Measurements from ENCODE around the gene ATP8A1. TPM values are rescaled to one million over a fixed set of nuclear protein-coding genes. Genes with fewer than 3 reads are reported as not detected.

ATP8A1 gene
- total RNA-seq, 2 donors from 2014 or later: 15.2 to 24.7 TPM

DNA sequence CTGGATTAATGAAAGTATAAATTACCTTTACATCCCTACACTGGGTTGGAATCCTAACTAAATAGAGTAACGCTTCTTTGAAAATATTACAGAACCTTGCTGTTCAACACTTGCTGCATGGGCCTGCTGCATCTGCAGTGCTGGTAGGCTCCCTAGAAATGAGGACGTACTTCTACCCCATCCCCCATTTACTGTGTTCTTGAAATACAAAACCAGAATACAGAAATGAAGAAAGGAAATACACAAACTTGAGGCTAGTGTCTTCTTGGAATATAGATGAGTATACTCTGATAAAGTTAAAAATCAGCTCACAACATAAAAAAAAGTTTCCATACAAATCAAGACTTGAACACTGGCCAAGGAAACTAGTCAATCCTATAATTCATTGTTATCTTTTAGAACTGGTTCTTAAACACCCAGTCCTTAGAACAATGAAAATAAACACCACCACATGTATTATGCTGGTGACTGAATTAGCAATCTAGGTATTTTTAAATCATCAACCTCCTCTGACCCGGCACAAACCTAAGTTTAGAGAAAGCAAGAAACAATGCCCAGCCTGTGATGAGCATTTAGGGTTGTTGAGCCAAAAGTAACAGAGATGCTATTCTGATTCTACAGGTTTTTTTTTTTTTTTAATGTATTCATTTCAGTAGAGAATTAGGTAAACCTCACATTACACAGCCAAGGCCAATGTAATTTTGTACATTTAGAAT, 49.7 kb downstream of the ATP8A1 start:
- Histone ChIP-seq H3K4me1 (ENCODE audit: control insufficient read depth in 1 of 2, low read depth in 2 of 2) (peaks cover 0 to 11% of the 10 kb centered on the region in 2 donors), H3K27me3 (replicated peaks; ENCODE audit: insufficient read depth) (no peaks in the 10 kb centered on the region), H3K27ac (no peak overlapping the region), H3K9me3 (no peaks in the 10 kb centered on the region), H3K4me3 (no peak overlapping the region), H3K36me3 (no peaks in the 10 kb centered on the region)
- ATAC-seq (ENCODE audit: insufficient number of reproducible peaks, low FRiP score, low read depth) (no peak), DNase-seq (ENCODE audit: low spot score) (no peak)
- TF ChIP-seq, protein P1, sequence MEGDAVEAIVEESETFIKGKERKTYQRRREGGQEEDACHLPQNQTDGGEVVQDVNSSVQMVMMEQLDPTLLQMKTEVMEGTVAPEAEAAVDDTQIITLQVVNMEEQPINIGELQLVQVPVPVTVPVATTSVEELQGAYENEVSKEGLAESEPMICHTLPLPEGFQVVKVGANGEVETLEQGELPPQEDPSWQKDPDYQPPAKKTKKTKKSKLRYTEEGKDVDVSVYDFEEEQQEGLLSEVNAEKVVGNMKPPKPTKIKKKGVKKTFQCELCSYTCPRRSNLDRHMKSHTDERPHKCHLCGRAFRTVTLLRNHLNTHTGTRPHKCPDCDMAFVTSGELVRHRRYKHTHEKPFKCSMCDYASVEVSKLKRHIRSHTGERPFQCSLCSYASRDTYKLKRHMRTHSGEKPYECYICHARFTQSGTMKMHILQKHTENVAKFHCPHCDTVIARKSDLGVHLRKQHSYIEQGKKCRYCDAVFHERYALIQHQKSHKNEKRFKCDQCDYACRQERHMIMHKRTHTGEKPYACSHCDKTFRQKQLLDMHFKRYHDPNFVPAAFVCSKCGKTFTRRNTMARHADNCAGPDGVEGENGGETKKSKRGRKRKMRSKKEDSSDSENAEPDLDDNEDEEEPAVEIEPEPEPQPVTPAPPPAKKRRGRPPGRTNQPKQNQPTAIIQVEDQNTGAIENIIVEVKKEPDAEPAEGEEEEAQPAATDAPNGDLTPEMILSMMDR (IDR thresholded peaks at IDR 0.05): no peak

DNA sequence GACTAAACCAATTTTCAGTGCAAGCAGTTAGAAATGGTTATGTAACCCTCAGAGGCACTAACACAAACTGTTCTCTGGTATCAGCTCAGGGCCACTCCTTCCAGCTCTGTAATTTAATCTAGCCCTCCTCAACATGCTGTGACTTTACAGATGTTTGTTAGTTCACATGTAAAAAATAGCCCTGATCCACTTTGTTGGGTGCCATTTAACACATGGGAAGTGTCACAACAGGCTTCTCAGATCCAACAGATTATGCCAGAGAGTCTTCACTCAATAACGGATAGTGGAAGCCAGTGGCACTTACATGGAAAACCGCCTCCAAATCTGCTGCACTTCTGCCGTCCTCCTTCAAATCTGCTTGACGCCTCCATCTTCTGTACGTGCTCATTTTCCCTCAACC, 51.6 kb downstream of the ATP8A1 start:
- Histone ChIP-seq H3K36me3 (no peaks in the 10 kb centered on the region), H3K27ac (no peak overlapping the region), H3K27me3 (replicated peaks; ENCODE audit: insufficient read depth) (no peaks in the 10 kb centered on the region), H3K4me3 (no peak overlapping the region), H3K4me1 (ENCODE audit: control insufficient read depth in 1 of 2, low read depth in 2 of 2) (peaks cover 0 to 11% of the 10 kb centered on the region in 2 donors), H3K9me3 (no peaks in the 10 kb centered on the region)
- ATAC-seq (ENCODE audit: insufficient number of reproducible peaks, low FRiP score, low read depth) (peak; percentile 58), DNase-seq (ENCODE audit: low spot score) (no peak)
- TF ChIP-seq, protein P1 (IDR thresholded peaks at IDR 0.05): no peak

DNA sequence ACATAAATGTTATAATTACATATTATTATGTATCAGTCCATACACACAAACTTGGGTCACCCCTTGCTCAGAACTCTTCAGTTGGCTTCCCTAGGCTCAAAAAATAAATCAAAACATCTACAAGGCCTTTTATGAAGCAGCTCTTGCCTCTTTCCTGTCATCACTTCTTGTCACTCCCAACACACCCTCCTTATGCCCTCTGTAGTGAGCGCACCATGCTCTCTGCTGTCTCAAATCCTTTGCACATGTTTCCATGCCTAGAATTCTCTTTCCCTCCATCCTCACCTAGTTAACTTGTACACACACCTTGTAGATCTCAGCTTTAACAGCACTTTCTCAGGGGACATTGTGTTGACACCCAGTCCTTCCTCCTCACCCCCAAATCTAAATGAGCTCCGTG, 53.0 kb downstream of the ATP8A1 start:
- no peak for DNase-seq (ENCODE audit: low spot score)
- no peak overlapping the region for H3K27ac ChIP-seq
- H3K36me3 ChIP-seq: no peaks in the 10 kb centered on the region
- ATAC-seq (ENCODE audit: insufficient number of reproducible peaks, low FRiP score, low read depth): no peak
- H3K27me3 ChIP-seq (replicated peaks; ENCODE audit: insufficient read depth): no peaks in the 10 kb centered on the region
- H3K9me3 ChIP-seq: no peaks in the 10 kb centered on the region
- TF ChIP-seq, protein P1 (IDR thresholded peaks at IDR 0.05): no peak
- H3K4me3 ChIP-seq: no peak overlapping the region
- H3K4me1 ChIP-seq (ENCODE audit: control insufficient read depth in 1 of 2, low read depth in 2 of 2): peaks cover 0 to 11% of the 10 kb centered on the region in 2 donors

DNA sequence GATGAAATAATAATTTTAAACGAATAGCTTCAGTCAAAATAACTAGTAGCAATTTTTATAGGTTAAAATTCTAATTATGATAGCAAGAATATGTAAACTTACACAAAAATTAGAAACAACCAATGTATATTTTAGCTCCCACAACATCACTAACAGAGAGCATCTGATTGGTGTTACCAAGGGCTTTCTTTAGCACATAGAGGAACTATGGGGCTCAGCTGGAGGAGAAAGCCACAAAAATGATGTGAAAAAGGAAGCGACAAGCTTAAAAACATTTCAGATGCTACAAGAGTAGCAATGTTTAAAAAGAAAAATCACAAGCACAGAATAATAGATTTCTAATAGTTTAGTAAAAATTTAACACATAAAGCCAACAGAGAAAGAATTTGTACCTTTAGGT, 56.3 kb downstream of the ATP8A1 start:
- Histone ChIP-seq H3K27ac (no peak overlapping the region), H3K36me3 (no peaks in the 10 kb centered on the region), H3K9me3 (no peaks in the 10 kb centered on the region), H3K4me1 (ENCODE audit: control insufficient read depth in 1 of 2, low read depth in 2 of 2) (peaks cover 0 to 8% of the 10 kb centered on the region in 2 donors), H3K4me3 (no peak overlapping the region), H3K27me3 (replicated peaks; ENCODE audit: insufficient read depth) (no peaks in the 10 kb centered on the region)
- ATAC-seq (ENCODE audit: insufficient number of reproducible peaks, low FRiP score, low read depth) (no peak), DNase-seq (ENCODE audit: low spot score) (no peak)
- TF ChIP-seq, protein P1 (IDR thresholded peaks at IDR 0.05): no peak

DNA sequence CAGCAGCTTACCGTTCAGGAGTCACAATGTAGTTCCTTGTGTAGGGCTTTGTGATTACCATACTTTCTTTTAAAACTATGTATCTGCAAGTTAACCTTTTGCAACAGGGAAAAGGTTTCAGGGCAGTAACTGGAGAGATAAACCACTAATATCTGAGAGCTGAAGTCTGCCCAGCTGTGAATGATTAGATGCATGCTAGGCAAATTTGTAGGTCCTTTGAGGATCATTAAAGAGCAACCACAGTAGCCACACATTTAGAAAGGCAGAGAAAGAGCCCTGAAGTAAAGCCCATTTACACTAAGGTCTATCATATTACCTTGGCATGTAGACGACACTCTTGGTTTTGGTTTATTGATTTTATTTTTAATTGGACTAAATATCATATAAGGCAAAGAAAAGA, 60.0 kb downstream of the ATP8A1 start:
- no peaks in the 10 kb centered on the region for H3K27me3 ChIP-seq (replicated peaks; ENCODE audit: insufficient read depth)
- TF ChIP-seq, protein P1 (IDR thresholded peaks at IDR 0.05): no peak
- no peaks in the 10 kb centered on the region for H3K36me3 ChIP-seq
- no peak overlapping the region for H3K4me3 ChIP-seq
- ATAC-seq (ENCODE audit: insufficient number of reproducible peaks, low FRiP score, low read depth) (no peak), DNase-seq (ENCODE audit: low spot score) (no peak)
- no peaks in the 10 kb centered on the region for H3K4me1 ChIP-seq (ENCODE audit: control insufficient read depth in 1 of 2, low read depth in 2 of 2)
- H3K27ac ChIP-seq: no peak overlapping the region
- H3K9me3 ChIP-seq: no peaks in the 10 kb centered on the region

Data from thoracic aorta (tissue), 2 donors.